Right ventricle myocardium inferior (tissue), 1 donor: ENCODE results near the gene S1PR3. TPM values are rescaled to one million over a fixed set of nuclear protein-coding genes. Genes with fewer than 3 reads are reported as not detected.

Experiments
- ATAC-seq: fragments of 200-7000 bp; cut with Tn5 transposase; one replicate; pipeline ENCODE4 v1.9.1; 2020; ENCODE audit warnings: mild to moderate bottlenecking, moderate library complexity
- DNase-seq: peaks from one replicate; pipeline ENCODE4 v3.0.0; 2021; ENCODE audit errors: missing footprints
- intact Hi-C: fragments of 100-400 bp; cut with DNase I; formaldehyde crosslinking; loops from one replicate; pipeline ENCODE4 v1.11.0; 2022
- total RNA-seq: library from RNA; stranded (reverse); fragmentation: NEBNext Ultra II Directional; extraction: Animal tissue kit (Norgen Biotek cat#: 25700); gene quantifications from one replicate; pipeline ENCODE4 v1.2.1, GENCODE V29; 2021
- donor health status: DM: no; HTN: yes; CAD: no; lungs with severe emphysema.

S1PR3 gene
- total RNA-seq, 1 donor from 2014 or later: 27.5 TPM

DNA sequence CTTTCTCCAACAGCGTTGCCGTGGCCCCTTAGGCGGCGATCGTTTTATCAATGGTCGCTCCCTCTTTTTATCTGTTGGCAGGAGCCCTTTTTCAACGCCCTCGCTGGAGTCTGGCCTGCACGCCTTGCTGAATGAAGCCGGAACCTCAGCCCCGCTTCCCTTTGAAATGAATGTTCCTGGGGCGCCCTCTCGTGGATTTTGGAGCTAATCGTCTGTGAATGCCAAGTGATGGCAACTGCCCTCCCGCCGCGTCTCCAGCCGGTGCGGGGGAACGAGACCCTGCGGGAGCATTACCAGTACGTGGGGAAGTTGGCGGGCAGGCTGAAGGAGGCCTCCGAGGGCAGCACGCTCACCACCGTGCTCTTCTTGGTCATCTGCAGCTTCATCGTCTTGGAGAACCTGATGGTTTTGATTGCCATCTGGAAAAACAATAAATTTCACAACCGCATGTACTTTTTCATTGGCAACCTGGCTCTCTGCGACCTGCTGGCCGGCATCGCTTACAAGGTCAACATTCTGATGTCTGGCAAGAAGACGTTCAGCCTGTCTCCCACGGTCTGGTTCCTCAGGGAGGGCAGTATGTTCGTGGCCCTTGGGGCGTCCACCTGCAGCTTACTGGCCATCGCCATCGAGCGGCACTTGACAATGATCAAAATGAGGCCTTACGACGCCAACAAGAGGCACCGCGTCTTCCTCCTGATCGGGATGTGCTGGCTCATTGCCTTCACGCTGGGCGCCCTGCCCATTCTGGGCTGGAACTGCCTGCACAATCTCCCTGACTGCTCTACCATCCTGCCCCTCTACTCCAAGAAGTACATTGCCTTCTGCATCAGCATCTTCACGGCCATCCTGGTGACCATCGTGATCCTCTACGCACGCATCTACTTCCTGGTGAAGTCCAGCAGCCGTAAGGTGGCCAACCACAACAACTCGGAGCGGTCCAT lies 10.0 kb downstream of the S1PR3 start:
- ATAC-seq (peak; percentile 66), DNase-seq (peak; percentile 92)
- intact Hi-C loops: loop anchor here (1.0 to 5.0 kb wide), 3 partner anchors 278 to 409 kb away; no protein-coding TSS in a partner anchor

- no peak for DNase-seq
- intact Hi-C loops: loop anchor here (1.0 to 5.0 kb wide), 3 partner anchors 279 to 410 kb away; no protein-coding TSS in a partner anchor
- no peak for ATAC-seq
Observed at GRCh38 chr9:89001917-89002540, 10.8 kb downstream of the S1PR3 start.

DNA sequence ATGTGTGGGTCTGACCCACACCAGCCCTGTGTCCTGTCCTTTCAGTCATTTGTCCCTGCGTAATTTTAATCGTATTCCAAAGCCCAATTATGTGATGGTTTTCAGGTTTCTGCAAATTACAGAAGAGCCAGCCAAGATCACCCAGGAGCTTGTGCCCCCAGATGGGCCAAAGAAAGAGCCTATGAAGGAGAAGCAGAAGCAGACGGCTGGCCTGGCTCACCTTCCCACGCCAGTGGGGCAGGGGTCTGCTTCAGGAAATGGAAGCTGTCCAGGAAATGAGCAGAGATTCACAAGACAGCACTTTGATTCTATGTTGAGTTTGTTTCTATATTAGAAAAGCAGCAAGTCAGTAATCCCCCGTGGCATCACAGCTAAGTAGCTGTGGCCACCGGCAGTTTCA lies 11.7 kb downstream of the S1PR3 start:
- DNase-seq: no peak
- intact Hi-C loops: loop anchor here (5.0 kb wide), 1 partner anchor 346 kb away; no protein-coding TSS in a partner anchor
- no peak for ATAC-seq

DNA sequence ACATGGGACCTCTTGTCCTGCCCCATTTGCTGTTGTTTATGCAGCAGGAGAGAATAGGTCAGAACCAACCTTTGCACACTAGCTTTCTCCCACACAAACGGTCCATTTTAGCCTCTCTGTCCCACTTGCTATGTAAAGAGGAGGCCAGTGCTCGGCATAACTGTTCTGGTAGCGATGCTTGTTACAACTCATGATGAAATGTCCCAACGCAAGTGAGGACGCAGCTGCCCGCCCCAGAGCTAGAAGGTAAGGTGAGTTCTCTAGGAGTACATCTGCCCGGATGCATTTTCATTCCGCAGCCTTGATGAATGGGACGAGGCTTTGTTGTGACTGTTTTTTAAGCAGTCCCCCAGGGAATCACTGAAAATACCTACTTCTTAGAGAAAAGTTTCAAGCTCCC lies 14.1 kb downstream of the S1PR3 start:
- DNase-seq (no peak), ATAC-seq (no peak)
- intact Hi-C loops: no loop called here

DNA sequence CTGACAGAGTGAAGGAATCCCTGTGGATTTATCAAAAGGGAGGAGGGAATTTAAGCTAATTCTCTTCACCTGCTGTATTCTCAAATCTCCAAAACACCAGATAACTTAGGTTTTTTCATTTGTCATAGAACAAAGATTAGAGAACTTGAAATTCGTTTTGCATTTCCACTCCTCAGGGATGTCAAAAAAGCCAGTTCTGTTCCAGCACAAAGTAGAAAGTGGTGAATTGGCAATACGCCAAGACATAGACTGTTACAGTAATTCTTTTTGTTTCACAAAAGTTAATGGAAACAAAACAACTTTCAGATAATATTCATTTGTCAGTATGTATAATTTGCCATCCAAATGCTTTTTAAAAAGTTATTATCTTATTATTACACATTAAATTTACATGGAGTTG lies 15.0 kb downstream of the S1PR3 start:
- ATAC-seq (no peak), DNase-seq (no peak)
- intact Hi-C loops: no loop called here

GRCh38 chr9:89006996-89007967 lies 16.0 kb downstream of the S1PR3 start:
- intact Hi-C loops: no loop called here
- no peak for DNase-seq
- ATAC-seq: peak; percentile 11

DNA sequence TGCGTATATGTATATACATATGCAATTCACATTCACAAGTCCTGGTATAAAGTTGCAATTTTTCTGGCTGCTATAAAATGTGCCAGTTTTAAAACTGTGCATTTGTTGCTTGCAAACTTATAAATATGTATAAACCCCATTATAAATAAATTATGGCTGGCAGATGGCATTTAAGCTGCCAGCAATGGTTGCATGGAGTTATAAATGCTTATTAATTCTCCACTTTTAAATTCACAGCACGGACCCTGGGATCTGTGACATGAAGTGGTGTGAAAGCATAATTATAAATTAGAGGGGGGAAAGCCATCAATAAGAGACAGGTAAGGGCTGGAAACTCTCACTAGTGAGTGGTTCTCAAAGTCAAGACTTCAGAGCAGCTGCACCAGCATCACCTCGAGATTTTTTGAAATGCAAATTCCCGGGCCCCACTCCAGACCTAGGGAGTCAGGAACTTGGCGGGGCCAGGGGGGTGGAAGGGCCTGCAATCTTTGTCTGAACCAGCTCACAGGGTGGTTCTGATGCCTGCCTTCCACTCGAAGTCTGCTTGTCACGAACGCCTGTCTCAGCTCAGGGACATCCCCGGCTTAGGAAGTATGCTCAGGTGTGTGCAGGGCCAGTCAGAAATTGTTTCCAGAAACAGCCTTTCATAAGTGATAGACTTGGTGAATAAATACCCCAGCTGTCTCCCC lies 16.9 kb downstream of the S1PR3 start:
- ATAC-seq (no peak), DNase-seq (no peak)
- intact Hi-C loops: no loop called here

- ATAC-seq: no peak
- intact Hi-C loops: no loop called here
- DNase-seq: no peak
Observed at GRCh38 chr9:89008744-89009545, 17.7 kb downstream of the S1PR3 start.

- no peak for DNase-seq
- no peak for ATAC-seq
- intact Hi-C loops: no loop called here
Observed at GRCh38 chr9:89009546-89009840, 18.2 kb downstream of the S1PR3 start.

- DNase-seq (peak; percentile 45), ATAC-seq (no peak)
- intact Hi-C loops: no loop called here
Observed at GRCh38 chr9:89010056-89010455, 18.8 kb downstream of the S1PR3 start.

- DNase-seq: no peak
- intact Hi-C loops: no loop called here
- no peak for ATAC-seq
Observed at GRCh38 chr9:89010526-89011111, 19.4 kb downstream of the S1PR3 start.

GRCh38 chr9:89011683-89012082 lies 20.4 kb downstream of the S1PR3 start:
- DNase-seq (no peak), ATAC-seq (no peak)
- intact Hi-C loops: no loop called here

GRCh38 chr9:89012294-89013042 lies 21.2 kb downstream of the S1PR3 start:
- ATAC-seq: no peak
- no peak for DNase-seq
- intact Hi-C loops: no loop called here

DNA sequence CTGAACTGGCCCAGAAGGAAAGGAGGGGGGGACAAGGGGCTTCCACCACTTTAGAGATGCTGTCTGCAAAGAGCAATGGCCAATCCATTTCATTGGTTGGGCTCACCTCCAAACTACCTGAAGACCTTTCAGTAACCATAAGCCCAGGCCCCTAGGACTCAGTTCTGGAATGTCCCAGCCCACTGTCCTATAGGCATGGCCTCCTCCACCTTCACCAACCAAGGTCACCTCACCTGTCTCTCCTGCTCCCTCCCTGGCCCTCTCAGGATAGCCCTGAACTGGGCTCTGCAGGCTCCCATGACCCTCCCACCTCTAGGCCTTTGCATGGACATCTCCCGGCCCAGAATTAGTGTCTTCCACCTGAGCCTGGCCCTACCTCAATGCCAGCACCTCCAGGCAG lies 22.4 kb downstream of the S1PR3 start:
- ATAC-seq (no peak), DNase-seq (no peak)
- intact Hi-C loops: no loop called here

- no peak for DNase-seq
- no peak for ATAC-seq
- intact Hi-C loops: no loop called here
Observed at GRCh38 chr9:89014153-89014552, 22.9 kb downstream of the S1PR3 start.

GRCh38 chr9:89015336-89015735 lies 24.1 kb downstream of the S1PR3 start:
- DNase-seq: no peak
- no peak for ATAC-seq
- intact Hi-C loops: no loop called here

DNA sequence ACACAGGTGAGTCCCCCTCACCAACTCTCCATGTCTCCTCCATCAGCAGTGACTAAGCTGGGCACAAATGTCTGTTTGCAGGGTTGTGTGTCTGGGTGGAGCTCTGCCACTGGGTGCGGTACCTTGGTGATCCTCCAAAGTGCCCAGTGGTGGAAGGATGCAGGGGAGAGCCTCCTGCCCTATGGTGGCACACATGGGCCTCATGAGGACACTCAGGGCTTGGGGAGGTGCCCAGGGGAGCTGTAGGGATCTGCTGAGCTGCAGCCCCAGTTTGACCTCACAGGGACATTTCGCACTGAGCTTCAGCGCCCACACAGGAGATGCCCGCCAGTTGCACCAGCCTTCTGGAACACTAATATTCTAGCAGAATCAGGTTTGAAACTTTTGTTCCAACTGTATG lies 29.5 kb downstream of the S1PR3 start:
- no peak for ATAC-seq
- intact Hi-C loops: no loop called here
- no peak for DNase-seq
